ENCODE measurements around the gene CLEC11A.

GRCh38 chr19:50676625-50677197 lies 46.5 kb upstream of the CLEC11A start:
- no peak for TF ChIP-seq CTCF (IDR thresholded peaks at IDR 0.05)
- TF ChIP-seq POLR2A (IDR thresholded peaks at IDR 0.05), result no peak
